PFSK-1 (cell line): ENCODE data around the gene GBP6.

ENCODE experiments used
- POLR2AphosphoS5 ChIP-seq: IDR thresholded peaks from 2 replicates; pipeline ENCODE4 v1.6.1; 2012; ENCODE audit warnings: low read depth, mild to moderate bottlenecking, control low read depth, low read length, moderate library complexity
- SIN3A ChIP-seq: IDR thresholded peaks from 2 replicates; pipeline ENCODE4 v1.6.1; 2012; ENCODE audit warnings: mild to moderate bottlenecking, low read length, moderate library complexity, borderline replicate concordance; ENCODE audit not compliant: insufficient read depth
- TAF1 ChIP-seq: IDR thresholded peaks from 2 replicates; pipeline ENCODE4 v1.6.1; 2012; ENCODE audit warnings: low read length, control low read depth, borderline replicate concordance; ENCODE audit not compliant: insufficient read depth
- TF ChIP-seq, protein P1 (sequence below), 2 experiments: IDR thresholded peaks; 2 replicates each; pipeline versions ENCODE4 v1.6.1 to v1.8.0; 2011 to 2012; ENCODE audit warnings: low read depth in 2 of 2, low read length in 2 of 2, control low read depth in 1 of 2, inconsistent platforms in 1 of 2, mild to moderate bottlenecking in 1 of 2, moderate library complexity in 1 of 2; ENCODE audit not compliant: insufficient read depth in 1 of 2

DNA sequence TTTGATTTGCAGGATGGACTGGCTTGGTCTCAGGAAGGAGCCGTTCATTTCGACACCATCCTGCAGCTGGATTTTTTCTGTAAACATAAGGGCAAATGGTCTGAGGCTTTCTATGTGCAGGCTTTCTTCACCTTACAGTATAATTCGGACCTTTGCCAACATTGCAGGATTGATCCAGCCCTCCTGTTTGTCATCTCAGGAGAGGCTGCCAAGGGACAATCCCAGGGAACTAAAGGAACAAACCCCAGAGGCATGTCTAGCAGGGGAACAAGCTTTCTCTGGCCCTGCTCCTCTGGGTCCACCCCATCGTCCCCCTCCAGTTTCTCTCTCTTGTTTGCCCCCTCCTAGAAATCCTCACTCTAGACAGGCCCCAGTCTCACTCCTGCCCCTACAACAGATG lies 24.8 kb upstream of the GBP6 start:
- TF ChIP-seq, protein P1, sequence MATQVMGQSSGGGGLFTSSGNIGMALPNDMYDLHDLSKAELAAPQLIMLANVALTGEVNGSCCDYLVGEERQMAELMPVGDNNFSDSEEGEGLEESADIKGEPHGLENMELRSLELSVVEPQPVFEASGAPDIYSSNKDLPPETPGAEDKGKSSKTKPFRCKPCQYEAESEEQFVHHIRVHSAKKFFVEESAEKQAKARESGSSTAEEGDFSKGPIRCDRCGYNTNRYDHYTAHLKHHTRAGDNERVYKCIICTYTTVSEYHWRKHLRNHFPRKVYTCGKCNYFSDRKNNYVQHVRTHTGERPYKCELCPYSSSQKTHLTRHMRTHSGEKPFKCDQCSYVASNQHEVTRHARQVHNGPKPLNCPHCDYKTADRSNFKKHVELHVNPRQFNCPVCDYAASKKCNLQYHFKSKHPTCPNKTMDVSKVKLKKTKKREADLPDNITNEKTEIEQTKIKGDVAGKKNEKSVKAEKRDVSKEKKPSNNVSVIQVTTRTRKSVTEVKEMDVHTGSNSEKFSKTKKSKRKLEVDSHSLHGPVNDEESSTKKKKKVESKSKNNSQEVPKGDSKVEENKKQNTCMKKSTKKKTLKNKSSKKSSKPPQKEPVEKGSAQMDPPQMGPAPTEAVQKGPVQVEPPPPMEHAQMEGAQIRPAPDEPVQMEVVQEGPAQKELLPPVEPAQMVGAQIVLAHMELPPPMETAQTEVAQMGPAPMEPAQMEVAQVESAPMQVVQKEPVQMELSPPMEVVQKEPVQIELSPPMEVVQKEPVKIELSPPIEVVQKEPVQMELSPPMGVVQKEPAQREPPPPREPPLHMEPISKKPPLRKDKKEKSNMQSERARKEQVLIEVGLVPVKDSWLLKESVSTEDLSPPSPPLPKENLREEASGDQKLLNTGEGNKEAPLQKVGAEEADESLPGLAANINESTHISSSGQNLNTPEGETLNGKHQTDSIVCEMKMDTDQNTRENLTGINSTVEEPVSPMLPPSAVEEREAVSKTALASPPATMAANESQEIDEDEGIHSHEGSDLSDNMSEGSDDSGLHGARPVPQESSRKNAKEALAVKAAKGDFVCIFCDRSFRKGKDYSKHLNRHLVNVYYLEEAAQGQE (IDR thresholded peaks at IDR 0.05; ENCODE audit: insufficient read depth in 1 of 2, low read depth in 2 of 2, low read length in 2 of 2): no peak
- TF ChIP-seq POLR2AphosphoS5 (no peak), SIN3A (no peak), TAF1 (no peak)
